GM12878 (cell line): ENCODE results near the gene TUBA4B. TPM values are rescaled to one million over a fixed set of nuclear protein-coding genes. Genes with fewer than 3 reads are reported as not detected.

Source experiments
- ATAC-seq: fragments of 200-7000 bp; cut with Tn5 transposase; 3 replicates; pipeline ENCODE4 v1.9.1; 2020; ENCODE audit warnings: mild to moderate bottlenecking, moderate library complexity
- BruUV-seq: library from RNA; stranded (reverse); fragments of 400-500 nt; replicated peaks from 2 replicates; lab custom pipeline; 2021; lab: Mats Ljungman, UMichigan
- CTCF ChIA-PET: fragments of 300-600 bp; sonication (Branson Sonifier 250); formaldehyde crosslinking; extraction: SDS; loops from one replicate; lab custom pipeline; 2021; ENCODE audit warnings: inconsistent platforms; lab: Yijun Ruan, JAX
- POLR2A ChIA-PET: fragments of 350-600 bp; formaldehyde crosslinking; extraction: SDS; loops from one replicate; lab custom pipeline; 2021; ENCODE audit warnings: inconsistent platforms; lab: Charles Lee
- RAD21 ChIA-PET: fragments of 300-600 bp; sonication (Branson Sonifier 250); formaldehyde crosslinking; loops from one replicate; lab custom pipeline; 2023; ENCODE audit warnings: antibody characterized with exemption; ENCODE audit not compliant: unreplicated experiment; lab: Charles Lee
- SMC1A ChIA-PET: fragments of 300-600 bp; sonication (Branson Sonifier 250); formaldehyde crosslinking; loops from one replicate; lab custom pipeline; 2023; ENCODE audit not compliant: unreplicated experiment, uncharacterized antibody; lab: Charles Lee
- DNase-seq: peaks from one replicate; pipeline ENCODE4 v3.0.0-alpha.2; 2011; ENCODE audit warnings: low read depth, low spot score
- FAIRE-seq: peaks from 3 replicates; lab custom pipeline; 2011; peaks lifted over from hg19 to GRCh38; lab: Jason Lieb, UNC
- H2AFZ ChIP-seq: 2 replicates; pipeline ENCODE4 v1.6.0; 2011; ENCODE audit warnings: low read depth, low read length, control low read depth; ENCODE audit not compliant: control insufficient read depth
- H3K27ac ChIP-seq: 2 replicates; pipeline ENCODE4 v1.5.1; 2011; ENCODE audit warnings: control low read depth; ENCODE audit not compliant: control insufficient read depth, insufficient read depth
- H3K27me3 ChIP-seq, 2 experiments: replicated peaks in 1 of 2; 2 replicates each; pipeline versions ENCODE4 v1.6.0 to v1.6.1; 2011; ENCODE audit warnings: low read length in 1 of 2; ENCODE audit not compliant: control insufficient read depth in 2 of 2, insufficient read depth in 2 of 2
- H3K36me3 ChIP-seq, 2 experiments: 2 replicates each; pipeline ENCODE4 v1.5.1; 2011; ENCODE audit warnings: low read length in 1 of 2; ENCODE audit not compliant: control insufficient read depth in 2 of 2, insufficient read depth in 2 of 2
- H3K4me1 ChIP-seq: 2 replicates; pipeline ENCODE4 v1.6.1; 2011; ENCODE audit warnings: mild to moderate bottlenecking, low read length, moderate library complexity, mixed read lengths; ENCODE audit not compliant: control insufficient read depth, insufficient read depth
- H3K4me2 ChIP-seq: 2 replicates; pipeline ENCODE4 v1.6.0; 2011; ENCODE audit warnings: control low read depth; ENCODE audit not compliant: control insufficient read depth, insufficient read depth
- H3K4me3 ChIP-seq: fragments of 200-600 bp; sonication (generic); 2 replicates; pipeline ENCODE4 v1.5.1; 2016
- H3K79me2 ChIP-seq: 2 replicates; pipeline ENCODE4 v1.6.0; 2011; ENCODE audit warnings: low read length; ENCODE audit not compliant: control insufficient read depth, insufficient read depth
- H3K9ac ChIP-seq: 2 replicates; pipeline ENCODE4 v1.8.0; 2011; ENCODE audit warnings: low read length, control low read depth, mixed read lengths; ENCODE audit not compliant: control insufficient read depth, insufficient read depth
- H3K9me3 ChIP-seq: replicated peaks from 3 replicates; pipeline ENCODE4 v1.5.1; 2011; ENCODE audit warnings: mild to moderate bottlenecking, low read length; ENCODE audit not compliant: control insufficient read depth, insufficient read depth
- H4K20me1 ChIP-seq: 2 replicates; pipeline ENCODE4 v1.6.0; 2011; ENCODE audit not compliant: control insufficient read depth, insufficient read depth
- CBFB ChIP-seq: IDR thresholded peaks from 2 replicates; pipeline ENCODE4 v1.6.1; 2016; ENCODE audit warnings: antibody characterized with exemption, low read depth
- MXI1 ChIP-seq: fragments of 150-350 bp; IDR thresholded peaks from 2 replicates; pipeline ENCODE4 v1.6.1; 2011; ENCODE audit warnings: low read depth, mild to moderate bottlenecking, inconsistent platforms, low read length, improper control_type of control experiment
- NFXL1 ChIP-seq: fragments of 450-650 bp; IDR thresholded peaks from 2 replicates; pipeline ENCODE4 v1.6.1; 2017; ENCODE audit warnings: antibody characterized with exemption, mild to moderate bottlenecking, borderline replicate concordance
- SMARCA5 ChIP-seq: fragments of 450-650 bp; IDR thresholded peaks from 2 replicates; pipeline ENCODE4 v1.6.1; 2017; ENCODE audit warnings: mild to moderate bottlenecking
- WGBS: methylation state at CpG from one replicate; pipeline ENCODE4 v1.1.6; 2016; ENCODE audit warnings: low lambda C conversion rate; ENCODE audit not compliant: insufficient replicate concordance, insufficient coverage; ENCODE audit errors: missing lambda C conversion rate; 5-methylcytosine and 5-hydroxymethylcytosine counted together
- in situ Hi-C: fragments of 300-500 bp; cut with MboI; formaldehyde crosslinking; loops from 9 replicates; pipeline ENCODE4 v1.14.3; 2018; ENCODE audit warnings: mixed read lengths
- intact Hi-C: fragments of 100-400 bp; cut with micrococcal nuclease; formaldehyde crosslinking; loops from one replicate; pipeline ENCODE4 v1.14.2; 2022; ENCODE audit not compliant: unreplicated experiment
- polyA plus RNA-seq, 11 experiments: library from polyadenylated mRNA; depleted of rRNA in 4 of 11; unstranded in 6 of 11; stranded (reverse) in 5 of 11; fragments of >200 nt; fragmentation: Nextera tagmentation in 4 of 11; fragmentation: Illumina TruSeq in 1 of 11; extraction: Ambion mirVana in 4 of 11; extraction: Trizol in 1 of 11; gene quantifications; 1 replicate in 1 of 11; 2 replicates in 10 of 11; pipeline versions ENCODE4 v1.2.1 to v1.2.3, GENCODE V29; 2011 to 2016; ENCODE audit warnings: inconsistent platforms in 2 of 11, missing spikeins in 2 of 11, low read depth in 1 of 11
- total RNA-seq, 4 experiments: library from RNA; depleted of rRNA in 3 of 4; stranded (reverse); fragments of >200 nt in 3 of 4; fragmentation: Illumina TruSeq in 1 of 4; extraction: Trizol in 1 of 4; gene quantifications; 2 replicates each; pipeline versions ENCODE4 v1.2.1 to v1.2.3, GENCODE V29; 2013 to 2021

Gene TUBA4B
- total and polyA plus RNA-seq, 10 of the 15 experiments (the other 5 are each of a cell fraction or from before 2014, with no cell fraction given), result 0.07 TPM; not detected in 9

DNA sequence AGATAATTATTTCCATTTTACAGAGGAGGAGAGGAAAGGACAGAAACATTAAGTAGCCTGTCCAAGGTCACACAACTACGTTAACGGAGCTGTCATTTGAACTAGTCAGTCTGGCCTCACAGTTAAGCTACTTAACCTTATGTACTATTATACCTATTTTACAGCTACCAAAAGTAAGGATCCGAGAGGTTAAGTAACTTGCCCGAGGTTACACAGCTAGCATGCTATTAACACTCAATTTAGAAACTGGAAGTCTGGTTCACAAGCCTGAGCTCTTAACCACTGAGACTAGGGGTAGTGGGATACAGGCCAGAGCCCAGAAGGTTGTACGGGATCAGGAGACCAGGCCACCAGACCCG is 8.3 kb upstream of the TUBA4B start:
- ATAC-seq (no peak), FAIRE-seq (peak; percentile 31), DNase-seq (no peak)
- Histone ChIP-seq H3K9ac (peak overlapping the region; percentile 77), H3K9me3 (no peaks in the 10 kb centered on the region), H2AFZ (peak overlapping the region; percentile 87), H3K4me2 (peak overlapping the region; percentile 89), H3K36me3 (peaks cover 3 to 12% of the 10 kb centered on the region in 2 experiments), H3K27ac (peak overlapping the region; percentile 70), H3K4me3 (peak overlapping the region; percentile 90), H3K4me1 (peaks cover 38% of the 10 kb centered on the region), H3K27me3 (no peaks in the 10 kb centered on the region), H3K79me2 (peaks cover 23% of the 10 kb centered on the region), H4K20me1 (0 out of 2 replicates have a peak, but pooled peaks cover under 1% of the 10 kb centered on the region)
- intact Hi-C loops, result no loop called here
- POLR2A ChIA-PET, result interaction anchor here (0.9 to 3.0 kb wide), 14 partner anchors 10 to 359 kb away, joined by 3 to 31 read pairs (median 10); partner anchors contain the start of genes ABCB6, ANKZF1, ATG9A and CNPPD1
- RAD21 ChIA-PET, result interaction anchor here (1.1 to 2.3 kb wide), 9 partner anchors 9 to 74 kb away, joined by 4 to 20 read pairs (median 5); partner anchors contain the start of genes ANKZF1, ATG9A, DNAJB2 and TUBA4A
- BruUV-seq, result no TSS peak
- CTCF ChIA-PET, result interaction anchor here (0.9 to 3.4 kb wide), 12 partner anchors 9 to 88 kb away, joined by 3 to 40 read pairs (median 4); partner anchors contain the start of genes ANKZF1, ATG9A, DNAJB2 and TUBA4A
- SMC1A ChIA-PET, result interaction anchor here (0.8 to 2.5 kb wide), 14 partner anchors 10 to 71 kb away, joined by 3 to 16 read pairs (median 6); partner anchors contain the start of genes ABCB6, ANKZF1, ATG9A and CNPPD1
- no peak for TF ChIP-seq MXI1
- TF ChIP-seq CBFB, result no peak
- 0 out of 2 replicates have a peak, but pooled peaks have one; percentile 56 for TF ChIP-seq NFXL1
- TF ChIP-seq SMARCA5, result peak; percentile 66; the same call in 1 of the 2 replicates
- WGBS, result 34% methylated on average over 6 of the region's 6 CpGs
- in situ Hi-C loops, result no loop called here
